Body of pancreas (tissue), 4 donors: ENCODE results near the gene ABHD4.

Experiments used
- CTCF ChIP-seq, 7 experiments: fragments of 450-650 bp in 4 of 7; fragments of 200-600 bp in 3 of 7; sonication (generic) in 3 of 7; IDR thresholded peaks; one replicate each; pipeline ENCODE4 v1.5.1; 2016 to 2019; ENCODE audit warnings: antibody characterized with exemption in 7 of 7
- POLR2A ChIP-seq, 3 donors: fragments of 450-650 bp; IDR thresholded peaks; one replicate each; pipeline ENCODE4 v1.6.1; 2016; ENCODE audit warnings: antibody characterized with exemption in 3 of 3, mild to moderate bottlenecking in 2 of 3

- TF ChIP-seq CTCF (IDR thresholded peaks at IDR 0.05): no peak
- no peak for TF ChIP-seq POLR2A (IDR thresholded peaks at IDR 0.05)
Observed at GRCh38 chr14:22630066-22630465, 32.0 kb downstream of the ABHD4 start.
